OCI-LY3 (cell line): ENCODE results near the gene NAB2.

ENCODE experiments used
- H2AFZ ChIP-seq: fragments of 200-600, 300-600 bp; shearing (Covaris generic); 2 replicates; pipeline ENCODE4 v1.6.0; 2014; ENCODE audit warnings: antibody characterized with exemption, low read depth, low read length
- H3K27ac ChIP-seq: fragments of 200-600, 300-600 bp; sonication (generic); 2 replicates; pipeline ENCODE4 v1.5.1; 2014; ENCODE audit warnings: mild to moderate bottlenecking, low read length, moderate library complexity, mixed read lengths
- H3K27me3 ChIP-seq: fragments of 200-600, 300-600 bp; sonication (generic); 2 replicates; pipeline ENCODE4 v1.6.1; 2014; ENCODE audit warnings: low read depth, low read length, mixed read lengths
- H3K36me3 ChIP-seq: fragments of 200-600, 300-600 bp; sonication (generic); replicated peaks from 2 replicates; pipeline ENCODE3; 2014; ENCODE audit warnings: low read depth, low read length, mixed read lengths
- H3K4me1 ChIP-seq: fragments of 300-600, 200-600 bp; sonication (generic); 2 replicates; pipeline ENCODE4 v1.6.1; 2014; ENCODE audit warnings: low read length, mixed read lengths
- H3K4me2 ChIP-seq: fragments of 200-600, 300-600 bp; sonication (generic); 2 replicates; pipeline ENCODE4 v1.6.1; 2014; ENCODE audit warnings: low read length, mixed read lengths
- H3K4me3 ChIP-seq: fragments of 300-600, 200-600 bp; sonication (generic); 2 replicates; pipeline ENCODE4 v1.5.1; 2014; ENCODE audit warnings: antibody characterized with exemption, mild to moderate bottlenecking, low read length, moderate library complexity
- H3K79me2 ChIP-seq: fragments of 300-600, 200-600 bp; shearing (Covaris generic); 2 replicates; pipeline ENCODE4 v1.6.1; 2014; ENCODE audit warnings: mild to moderate bottlenecking, low read length, mixed read lengths
- H3K9ac ChIP-seq: fragments of 300-600, 200-600 bp; shearing (Covaris generic); 2 replicates; pipeline ENCODE4 v1.6.0; 2014; ENCODE audit warnings: mild to moderate bottlenecking, low read length, moderate library complexity
- H3K9me3 ChIP-seq: fragments of 200-600, 300-600 bp; shearing (Covaris generic); 2 replicates; pipeline ENCODE4 v1.6.1; 2014; ENCODE audit warnings: low read length, mixed read lengths; ENCODE audit not compliant: insufficient read depth
- H4K20me1 ChIP-seq: fragments of 200-600, 300-600 bp; sonication (generic); 2 replicates; pipeline ENCODE4 v1.6.1; 2016; ENCODE audit warnings: low read length, mixed read lengths; ENCODE audit not compliant: insufficient read depth
- CTCF ChIP-seq: fragments of 200-600, 300-600 bp; sonication (generic); IDR thresholded peaks from 2 replicates; pipeline ENCODE4 v1.5.1; 2014; ENCODE audit warnings: antibody characterized with exemption, low read length, low read depth
- EZH2phosphoT487 ChIP-seq: fragments of 200-600 bp; shearing (Covaris generic); IDR thresholded peaks from 2 replicates; pipeline ENCODE4 v1.6.1; 2018; ENCODE audit warnings: antibody characterized with exemption, mixed run types, low read depth

NAB2 gene

DNA sequence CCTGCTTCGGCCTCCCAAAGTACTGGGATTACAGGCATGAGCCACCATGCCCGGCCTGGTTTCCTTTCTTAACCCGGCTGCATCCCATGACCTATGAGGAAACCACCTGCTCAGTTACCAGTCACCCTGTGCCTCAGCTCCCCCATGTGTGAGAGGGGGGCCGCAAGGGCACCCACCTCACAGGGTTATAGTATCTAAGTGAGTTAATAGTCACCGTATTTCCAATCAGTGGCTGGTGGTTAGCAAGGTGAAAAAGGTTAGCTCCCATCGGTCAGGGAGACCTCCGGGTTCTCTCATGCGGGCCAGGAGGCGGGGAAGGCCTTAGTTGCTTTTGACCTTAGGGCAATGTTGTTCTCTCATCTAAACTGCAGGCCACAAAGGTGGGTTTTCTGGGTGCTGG lies 46.0 kb downstream of the NAB2 start:
- no peaks in the 10 kb centered on the region for H4K20me1 ChIP-seq
- H3K27me3 ChIP-seq = peaks cover 20% of the 10 kb centered on the region
- no peak overlapping the region for H3K4me2 ChIP-seq
- H3K27ac ChIP-seq = no peak overlapping the region
- TF ChIP-seq CTCF (no peak), EZH2phosphoT487 (no peak)
- H2AFZ ChIP-seq = no peak overlapping the region
- no peak overlapping the region for H3K9ac ChIP-seq
- no peak overlapping the region for H3K4me3 ChIP-seq
- H3K9me3 ChIP-seq = no peaks in the 10 kb centered on the region
- no peaks in the 10 kb centered on the region for H3K79me2 ChIP-seq
- H3K36me3 ChIP-seq = no peaks in the 10 kb centered on the region
- H3K4me1 ChIP-seq = peaks cover 14% of the 10 kb centered on the region

GRCh38 chr12:57135527-57136326 lies 46.8 kb downstream of the NAB2 start:
- H2AFZ ChIP-seq = no peak overlapping the region

GRCh38 chr12:57138526-57139272 lies 49.8 kb downstream of the NAB2 start:
- H3K36me3 ChIP-seq = no peaks in the 10 kb centered on the region
- no peaks in the 10 kb centered on the region for H3K4me1 ChIP-seq
- no peak overlapping the region for H3K9ac ChIP-seq
- no peak overlapping the region for H3K27ac ChIP-seq
- H3K79me2 ChIP-seq = no peaks in the 10 kb centered on the region
- no peak overlapping the region for H3K4me2 ChIP-seq
- H3K9me3 ChIP-seq = no peaks in the 10 kb centered on the region
- 0 out of 2 replicates have a peak, but pooled peaks cover 3% of the 10 kb centered on the region for H3K27me3 ChIP-seq
- TF ChIP-seq CTCF (no peak), EZH2phosphoT487 (no peak)
- H4K20me1 ChIP-seq = no peaks in the 10 kb centered on the region
- no peak overlapping the region for H2AFZ ChIP-seq
- no peak overlapping the region for H3K4me3 ChIP-seq

More at GRCh38 chr12:57135527-57136326, 46.8 kb downstream of the NAB2 start:
- Histone ChIP-seq H3K9ac (no peak overlapping the region), H3K4me3 (no peak overlapping the region), H4K20me1 (no peaks in the 10 kb centered on the region), H3K27me3 (peaks cover 13% of the 10 kb centered on the region), H3K27ac (no peak overlapping the region), H3K9me3 (no peaks in the 10 kb centered on the region), H3K4me1 (peaks cover 6% of the 10 kb centered on the region), H3K79me2 (no peaks in the 10 kb centered on the region), H3K36me3 (no peaks in the 10 kb centered on the region), H3K4me2 (no peak overlapping the region)
- TF ChIP-seq CTCF (no peak), EZH2phosphoT487 (no peak)
